Cortex of kidney (tissue), 1 donor: ENCODE measurements around the gene COASY.
"Not testable (repeated sequence)": the region's sequence is repeated elsewhere in the genome, so short reads cannot be mapped to it uniquely, and the experiment has no call there.

Experiments
- DNase-seq: peaks from one replicate; lab custom pipeline; 2025; lab: John Stamatoyannopoulos, UW

COASY gene

GRCh38 chr17:42553161-42553818 lies 8.7 kb upstream of the COASY start:
- DNase-seq, result no peak

- no peak for DNase-seq
Measured at GRCh38 chr17:42553866-42554249, 8.1 kb upstream of the COASY start.

- DNase-seq, result no peak
Measured at GRCh38 chr17:42554250-42555121, 7.5 kb upstream of the COASY start.

GRCh38 chr17:42555122-42555622 lies 6.8 kb upstream of the COASY start:
- no peak for DNase-seq

GRCh38 chr17:42555961-42556617 lies 5.9 kb upstream of the COASY start:
- not testable (repeated sequence) for DNase-seq

- no peak for DNase-seq
Measured at GRCh38 chr17:42559075-42559474, 2.9 kb upstream of the COASY start.

GRCh38 chr17:42560246-42560645 lies 1.7 kb upstream of the COASY start:
- DNase-seq, result no peak

GRCh38 chr17:42562388-42563142 lies 617 bp downstream of the COASY start:
- DNase-seq, result no peak

- no peak for DNase-seq
Measured at GRCh38 chr17:42563143-42563509, 1.2 kb downstream of the COASY start.

GRCh38 chr17:42563543-42563942 lies 1.6 kb downstream of the COASY start:
- DNase-seq, result no peak

- no peak for DNase-seq
Measured at GRCh38 chr17:42563950-42564349, 2.0 kb downstream of the COASY start.

- no peak for DNase-seq
Measured at GRCh38 chr17:42564815-42565522, 3.0 kb downstream of the COASY start.

GRCh38 chr17:42565523-42566214 lies 3.7 kb downstream of the COASY start:
- DNase-seq, result no peak

- DNase-seq, result no peak
Measured at GRCh38 chr17:42566215-42566882, 4.4 kb downstream of the COASY start.

- DNase-seq, result no peak
Measured at GRCh38 chr17:42566883-42567573, 5.1 kb downstream of the COASY start, which contains the start of gene MLX. MLX (plus strand) TSS chr17:42567100; CDS start chr17:42567125, 25 bp downstream.

GRCh38 chr17:42568341-42569111 lies 6.6 kb downstream of the COASY start:
- DNase-seq, result no peak

GRCh38 chr17:42571435-42572225 lies 9.7 kb downstream of the COASY start:
- DNase-seq, result no peak

- DNase-seq, result no peak
Measured at GRCh38 chr17:42573095-42573494, 11.1 kb downstream of the COASY start.
